Nephron progenitor cell (in vitro differentiated cells): ENCODE results near the gene ISYNA1.

Experiments
- DNase-seq: peaks from one replicate; pipeline ENCODE4 v3.0.0; 2021
- H3K27ac Mint-ChIP-seq: 2 replicates; pipeline ENCODE4 v1.8.0; 2021; ENCODE audit warnings: mild to moderate bottlenecking, moderate library complexity, mixed read lengths
- H3K27me3 Mint-ChIP-seq: 2 replicates; pipeline ENCODE4 v1.8.0; 2021; ENCODE audit warnings: mild to moderate bottlenecking, low read depth, mixed read lengths; ENCODE audit not compliant: poor library complexity
- H3K36me3 Mint-ChIP-seq: 2 replicates; pipeline ENCODE4 v1.8.0; 2021; ENCODE audit warnings: low read depth, mixed read lengths
- H3K4me1 Mint-ChIP-seq: 2 replicates; pipeline ENCODE4 v1.8.0; 2021; ENCODE audit warnings: mixed read lengths
- H3K4me3 Mint-ChIP-seq: 2 replicates; pipeline ENCODE4 v1.8.0; 2021; ENCODE audit warnings: mild to moderate bottlenecking, moderate library complexity, mixed read lengths
- H3K9me3 Mint-ChIP-seq: 2 replicates; pipeline ENCODE4 v1.8.0; 2021; ENCODE audit warnings: mild to moderate bottlenecking, moderate library complexity, mixed read lengths
- TF ChIP-seq, protein P1 (sequence below): fragments of 200-600 bp; sonication (generic); IDR thresholded peaks from 2 replicates; pipeline ENCODE4 v1.5.0; 2021; ENCODE audit warnings: antibody characterized with exemption

ISYNA1 gene

DNA sequence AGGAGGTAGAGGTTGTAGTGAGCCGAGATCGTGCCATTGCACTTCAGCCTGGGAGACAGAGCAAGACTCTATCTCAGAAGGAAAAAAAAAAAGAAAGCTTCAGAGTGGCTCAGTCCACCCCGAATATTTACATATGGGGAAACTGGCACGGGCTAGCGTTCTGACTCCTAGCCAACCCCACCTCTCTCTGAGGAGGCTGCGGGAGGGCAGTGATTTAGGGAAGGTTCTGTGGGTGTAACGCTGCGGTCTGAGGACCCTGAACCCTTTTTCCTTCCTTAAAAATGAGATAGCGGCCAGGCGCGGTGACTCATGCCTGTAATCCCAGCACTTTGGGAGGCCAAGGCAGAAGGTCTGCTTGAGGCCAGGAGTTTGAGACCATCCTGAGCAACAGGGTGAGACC, 45.5 kb downstream of the ISYNA1 start:
- Mint-ChIP-seq H3K4me3 (no peak overlapping the region), H3K9me3 (no peaks in the 10 kb centered on the region), H3K4me1 (peaks cover 6% of the 10 kb centered on the region), H3K27me3 (peaks cover 28% of the 10 kb centered on the region), H3K27ac (no peak overlapping the region), H3K36me3 (no peaks in the 10 kb centered on the region)
- DNase-seq, result no peak
- TF ChIP-seq, protein P1, sequence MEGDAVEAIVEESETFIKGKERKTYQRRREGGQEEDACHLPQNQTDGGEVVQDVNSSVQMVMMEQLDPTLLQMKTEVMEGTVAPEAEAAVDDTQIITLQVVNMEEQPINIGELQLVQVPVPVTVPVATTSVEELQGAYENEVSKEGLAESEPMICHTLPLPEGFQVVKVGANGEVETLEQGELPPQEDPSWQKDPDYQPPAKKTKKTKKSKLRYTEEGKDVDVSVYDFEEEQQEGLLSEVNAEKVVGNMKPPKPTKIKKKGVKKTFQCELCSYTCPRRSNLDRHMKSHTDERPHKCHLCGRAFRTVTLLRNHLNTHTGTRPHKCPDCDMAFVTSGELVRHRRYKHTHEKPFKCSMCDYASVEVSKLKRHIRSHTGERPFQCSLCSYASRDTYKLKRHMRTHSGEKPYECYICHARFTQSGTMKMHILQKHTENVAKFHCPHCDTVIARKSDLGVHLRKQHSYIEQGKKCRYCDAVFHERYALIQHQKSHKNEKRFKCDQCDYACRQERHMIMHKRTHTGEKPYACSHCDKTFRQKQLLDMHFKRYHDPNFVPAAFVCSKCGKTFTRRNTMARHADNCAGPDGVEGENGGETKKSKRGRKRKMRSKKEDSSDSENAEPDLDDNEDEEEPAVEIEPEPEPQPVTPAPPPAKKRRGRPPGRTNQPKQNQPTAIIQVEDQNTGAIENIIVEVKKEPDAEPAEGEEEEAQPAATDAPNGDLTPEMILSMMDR, result no peak

DNA sequence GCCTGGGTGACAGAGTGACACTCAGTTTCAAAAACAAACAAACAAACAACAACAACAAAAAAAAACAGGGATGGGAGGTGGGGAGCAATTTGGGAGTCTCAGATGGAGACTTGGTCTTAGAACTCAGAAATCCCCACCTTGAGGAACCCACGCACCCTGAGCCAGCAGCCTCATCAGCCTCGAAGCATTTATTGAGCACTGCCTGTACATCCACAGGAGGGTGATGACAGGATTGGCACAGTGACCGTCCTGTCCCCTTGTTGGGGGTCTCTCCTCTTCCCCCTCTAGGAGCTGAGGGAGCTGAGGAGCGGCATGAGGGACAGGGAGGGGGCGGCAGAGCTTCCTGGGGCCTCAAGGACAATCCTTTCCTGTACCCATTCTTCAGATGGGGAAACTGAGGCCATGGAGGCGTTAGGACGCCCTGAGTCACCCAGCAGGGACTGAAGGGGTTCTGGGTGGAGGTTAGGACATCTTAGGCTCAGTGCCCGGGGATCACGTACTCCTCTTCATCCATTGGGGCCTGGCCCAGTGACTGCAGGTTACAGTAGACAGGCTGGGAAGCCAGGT, 46.3 kb downstream of the ISYNA1 start:
- H3K36me3 Mint-ChIP-seq, result no peaks in the 10 kb centered on the region
- H3K4me3 Mint-ChIP-seq, result no peak overlapping the region
- TF ChIP-seq, protein P1, result no peak
- no peak for DNase-seq
- no peaks in the 10 kb centered on the region for H3K9me3 Mint-ChIP-seq
- peaks cover 36% of the 10 kb centered on the region for H3K27me3 Mint-ChIP-seq
- H3K27ac Mint-ChIP-seq, result no peak overlapping the region
- H3K4me1 Mint-ChIP-seq, result peaks cover 6% of the 10 kb centered on the region

DNA sequence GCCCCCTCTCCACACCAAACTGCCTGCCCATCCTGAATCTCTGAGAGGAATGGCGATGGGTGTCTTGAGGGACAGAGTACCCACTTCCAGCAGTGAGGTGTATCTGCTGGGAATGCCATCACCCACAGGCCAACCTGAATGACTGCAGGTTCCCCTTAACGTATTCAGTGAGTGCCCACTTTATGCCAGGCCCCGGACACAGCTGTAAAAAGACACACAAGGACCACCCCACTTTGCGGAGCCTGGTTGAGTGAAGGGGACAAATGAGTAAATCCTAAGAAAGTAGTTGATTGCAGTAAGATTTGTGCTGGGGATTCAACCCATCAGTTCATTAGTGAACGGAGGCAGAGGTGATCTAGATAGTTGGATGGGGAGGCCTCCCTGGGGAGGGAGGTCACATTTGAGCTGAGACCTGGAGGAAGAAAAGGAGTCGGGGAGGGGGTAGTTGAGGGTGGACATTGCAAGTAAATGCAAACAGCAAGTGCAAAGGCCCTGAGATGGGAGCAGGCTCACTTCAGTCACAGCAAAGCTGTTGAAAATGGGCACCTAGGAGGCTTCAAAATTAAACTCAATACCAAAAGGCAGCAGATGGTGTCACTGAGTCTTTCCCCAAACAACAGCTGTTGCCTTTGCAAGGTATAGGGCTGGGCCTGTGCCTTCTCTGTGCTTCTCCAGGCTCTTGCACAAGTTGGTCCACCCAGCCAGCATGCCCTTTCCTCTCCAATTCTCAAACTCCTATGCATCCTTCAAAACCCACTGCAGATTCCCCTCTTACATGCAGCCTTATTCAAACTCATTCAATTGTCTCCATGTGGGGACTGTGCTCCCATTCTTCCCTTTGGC, 47.6 kb downstream of the ISYNA1 start:
- DNase-seq, result no peak
- Mint-ChIP-seq H3K9me3 (no peaks in the 10 kb centered on the region), H3K4me3 (no peak overlapping the region), H3K27me3 (peaks cover 48% of the 10 kb centered on the region), H3K4me1 (peaks cover 16% of the 10 kb centered on the region), H3K36me3 (no peaks in the 10 kb centered on the region), H3K27ac (no peak overlapping the region)
- TF ChIP-seq, protein P1, result no peak

DNA sequence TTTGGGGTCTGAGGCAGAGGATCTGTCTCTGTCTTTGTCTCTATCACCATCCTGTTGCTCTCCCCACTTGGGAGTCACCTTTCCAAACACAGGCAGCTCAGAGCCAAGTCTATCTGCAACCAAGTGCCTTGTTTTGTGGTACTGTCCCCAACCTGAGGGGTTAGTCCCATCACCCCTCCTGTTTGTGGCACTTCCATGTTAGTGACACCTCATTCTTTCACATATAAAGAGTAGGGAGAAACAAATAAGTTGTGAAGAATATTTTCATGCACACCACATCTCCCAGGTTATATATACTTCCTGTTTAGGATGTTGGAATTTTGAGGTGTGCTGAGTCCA, 48.2 kb downstream of the ISYNA1 start:
- TF ChIP-seq, protein P1, result no peak
- Mint-ChIP-seq H3K27me3 (peaks cover 48% of the 10 kb centered on the region), H3K9me3 (no peaks in the 10 kb centered on the region), H3K4me1 (peaks cover 20% of the 10 kb centered on the region), H3K36me3 (no peaks in the 10 kb centered on the region), H3K4me3 (no peak overlapping the region), H3K27ac (no peak overlapping the region)
- no peak for DNase-seq

DNA sequence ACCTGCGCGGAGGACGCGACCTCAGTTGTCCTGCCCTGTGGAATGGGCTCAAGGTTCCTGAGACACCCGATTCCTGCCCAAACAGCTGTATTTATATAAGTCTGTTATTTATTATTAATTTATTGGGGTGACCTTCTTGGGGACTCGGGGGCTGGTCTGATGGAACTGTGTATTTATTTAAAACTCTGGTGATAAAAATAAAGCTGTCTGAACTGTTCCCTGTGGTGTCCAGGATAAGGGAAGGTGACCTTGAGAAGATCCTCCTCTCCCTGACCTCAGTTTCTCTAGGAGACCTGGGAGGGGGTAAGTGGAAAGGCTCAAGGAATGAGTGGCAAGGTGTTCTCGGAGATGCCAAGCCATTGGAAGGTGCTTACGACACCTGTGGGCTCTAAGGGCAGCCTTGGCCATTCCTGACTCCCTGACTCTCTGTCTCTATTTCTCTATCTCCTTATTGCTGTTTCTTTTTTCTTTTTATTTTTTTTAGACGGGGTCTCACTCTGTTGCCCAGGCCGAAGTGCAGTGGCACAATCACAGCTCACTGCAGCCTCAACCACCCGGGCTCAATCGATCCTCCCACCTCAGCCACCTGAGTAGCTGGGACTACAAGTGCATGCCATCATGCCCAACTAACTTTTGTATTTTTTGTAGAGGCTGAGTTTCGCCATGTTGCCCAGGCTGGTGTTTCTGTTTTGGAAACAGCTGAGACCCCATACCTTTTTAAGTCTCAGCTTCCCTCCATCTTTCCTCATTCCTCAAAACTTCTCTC, 48.8 kb downstream of the ISYNA1 start:
- TF ChIP-seq, protein P1, result no peak
- H3K27me3 Mint-ChIP-seq, result peaks cover 52% of the 10 kb centered on the region
- no peak overlapping the region for H3K4me3 Mint-ChIP-seq

More for the DNA sequence above, 48.8 kb downstream of the ISYNA1 start:
- no peak for DNase-seq
- H3K36me3 Mint-ChIP-seq, result no peaks in the 10 kb centered on the region
- H3K27ac Mint-ChIP-seq, result no peak overlapping the region
- H3K9me3 Mint-ChIP-seq, result no peaks in the 10 kb centered on the region
- peaks cover 25% of the 10 kb centered on the region for H3K4me1 Mint-ChIP-seq
